HCT116 (cell line): Measurements from ENCODE around the gene PGC. TPM values are rescaled to one million over a fixed set of nuclear protein-coding genes. Genes with fewer than 3 reads are reported as not detected.

Experiments
- ATAC-seq: fragments of 200-7000 bp; cut with Tn5 transposase; 2 replicates; pipeline ENCODE4 v1.9.1; 2020; ENCODE audit warnings: mild to moderate bottlenecking, moderate library complexity
- BruUV-seq: library from RNA; stranded (reverse); fragments of 400-500 nt; replicated peaks from 2 replicates; lab custom pipeline; 2021; lab: Mats Ljungman, UMichigan
- CTCF ChIA-PET: fragments of 300-600 bp; sonication (Branson Sonifier 250); formaldehyde crosslinking; loops from one replicate; lab custom pipeline; 2021; ENCODE audit warnings: antibody characterized with exemption; lab: Charles Lee
- POLR2A ChIA-PET: fragments of 300-600, 350-600 bp; sonication (Branson Sonifier 250); formaldehyde crosslinking; loops from one replicate; lab custom pipeline; 2021; ENCODE audit warnings: antibody characterized with exemption; lab: Charles Lee
- RAD21 ChIA-PET, 2 experiments: fragments of 300-600 bp; sonication (Branson Sonifier 250); formaldehyde crosslinking; loops; one replicate each; lab custom pipeline; 2023; ENCODE audit warnings: low total read pairs in 2 of 2; ENCODE audit not compliant: uncharacterized antibody in 2 of 2, unreplicated experiment in 2 of 2, low non-redundant PET in 1 of 2; lab: Charles Lee
- DNase-seq: peaks from one replicate; pipeline ENCODE4 v3.0.0-alpha.2; 2010; ENCODE audit warnings: low read depth, low spot score
- H2AFZ ChIP-seq: fragments of 200-600 bp; shearing (Covaris generic), sonication (generic); 2 replicates; pipeline ENCODE4 v1.6.1; 2017; ENCODE audit warnings: low read depth, mixed run types, mixed read lengths, antibody characterized with exemption, low read length; ENCODE audit not compliant: poor library complexity, severe bottlenecking
- H3K27ac ChIP-seq: 2 replicates; pipeline ENCODE4 v1.5.1; 2012; ENCODE audit warnings: low read depth, low read length
- H3K27me3 ChIP-seq: fragments of 200-600 bp; sonication (generic); 2 replicates; pipeline ENCODE4 v1.6.1; 2016; ENCODE audit warnings: mixed run types, low read length, mixed read lengths; ENCODE audit not compliant: insufficient read depth
- H3K36me3 ChIP-seq, 2 experiments: fragments of 200-500 bp in 1 of 2; fragments of 200-600 bp in 1 of 2; sonication (Bioruptor generic) in 1 of 2; sonication (generic) in 1 of 2; 2 replicates each; pipeline versions ENCODE4 v1.5.1 to v1.6.1; 2014 to 2016; ENCODE audit warnings: low read length in 2 of 2, inconsistent platforms in 1 of 2, mixed read lengths in 1 of 2, mixed run types in 1 of 2; ENCODE audit not compliant: insufficient read depth in 2 of 2, control insufficient read depth in 1 of 2
- H3K4me1 ChIP-seq, 2 experiments: fragments of 200-600 bp in 1 of 2; sonication (generic) in 1 of 2; 2 replicates each; pipeline versions ENCODE4 v1.5.1 to v1.6.1; 2012 to 2017; ENCODE audit warnings: low read length in 2 of 2, inconsistent platforms in 1 of 2, mild to moderate bottlenecking in 1 of 2, mixed read lengths in 1 of 2, mixed run types in 1 of 2, moderate library complexity in 1 of 2; ENCODE audit not compliant: insufficient read depth in 2 of 2, control insufficient read depth in 1 of 2
- H3K4me2 ChIP-seq: fragments of 200-600 bp; sonication (generic); 2 replicates; pipeline ENCODE4 v1.6.1; 2017; ENCODE audit warnings: mixed run types, low read length, mixed read lengths
- H3K4me3 ChIP-seq, 2 experiments: fragments of 200-600 bp in 1 of 2; sonication (generic) in 1 of 2; replicated peaks in 1 of 2; 2 replicates each; pipeline ENCODE4 v1.5.1; 2011 to 2016; ENCODE audit warnings: low read length in 2 of 2, control low read depth in 1 of 2, low read depth in 1 of 2, mild to moderate bottlenecking in 1 of 2, mixed read lengths in 1 of 2, mixed run types in 1 of 2
- H3K79me2 ChIP-seq: fragments of 200-600 bp; sonication (generic); 2 replicates; pipeline ENCODE4 v1.6.1; 2017; ENCODE audit warnings: mild to moderate bottlenecking, mixed run types, low read length, moderate library complexity, mixed read lengths; ENCODE audit not compliant: insufficient read depth
- H3K9ac ChIP-seq: fragments of 200-600 bp; sonication (generic); 2 replicates; pipeline ENCODE4 v1.6.1; 2016; ENCODE audit warnings: low read length, mixed read lengths
- H3K9me2 ChIP-seq: fragments of 200-600 bp; sonication (generic), shearing (Covaris generic); 2 replicates; pipeline ENCODE4 v1.6.1; 2017; ENCODE audit warnings: mixed run types, mild to moderate bottlenecking, moderate library complexity; ENCODE audit not compliant: insufficient read depth
- H3K9me3 ChIP-seq, 2 experiments: fragments of 200-500 bp in 1 of 2; fragments of 200-600 bp in 1 of 2; sonication (Bioruptor generic) in 1 of 2; sonication (generic) in 1 of 2; 2 replicates each; pipeline ENCODE4 v1.6.1; 2014 to 2017; ENCODE audit warnings: low read length in 2 of 2, mixed read lengths in 2 of 2, inconsistent platforms in 1 of 2, low read depth in 1 of 2, mild to moderate bottlenecking in 1 of 2, mixed run types in 1 of 2, moderate library complexity in 1 of 2; ENCODE audit not compliant: control insufficient read depth in 1 of 2, insufficient read depth in 1 of 2
- H4K20me1 ChIP-seq: fragments of 200-600 bp; sonication (generic), shearing (Covaris generic); 2 replicates; pipeline ENCODE4 v1.6.1; 2017; ENCODE audit warnings: mixed run types, mild to moderate bottlenecking, moderate library complexity; ENCODE audit not compliant: insufficient read depth
- CBX3 ChIP-seq: IDR thresholded peaks from 2 replicates; pipeline ENCODE4 v1.6.1; 2012; ENCODE audit warnings: low read depth
- CEBPB ChIP-seq: IDR thresholded peaks from 2 replicates; pipeline ENCODE4 v1.6.1; 2012; ENCODE audit warnings: low read depth
- ELF1 ChIP-seq: IDR thresholded peaks from 2 replicates; pipeline ENCODE4 v1.6.1; 2012; ENCODE audit warnings: low read depth, borderline replicate concordance
- EZH2phosphoT487 ChIP-seq: fragments of 200-600 bp; IDR thresholded peaks from 2 replicates; pipeline ENCODE4 v1.6.1; 2018; ENCODE audit warnings: antibody characterized with exemption, borderline replicate concordance
- MAX ChIP-seq: IDR thresholded peaks from 2 replicates; pipeline ENCODE4 v1.6.1; 2012
- POLR2A ChIP-seq: IDR thresholded peaks from 2 replicates; pipeline ENCODE4 v1.7.0; 2011; ENCODE audit warnings: borderline replicate concordance; ENCODE audit not compliant: insufficient read depth, insufficient read length; ENCODE audit errors: extremely low read depth
- SP1 ChIP-seq: IDR thresholded peaks from 2 replicates; pipeline ENCODE4 v1.6.1; 2012; ENCODE audit warnings: low read depth
- SRF ChIP-seq: IDR thresholded peaks from 2 replicates; pipeline ENCODE4 v1.6.1; 2012; ENCODE audit warnings: low read depth
- YY1 ChIP-seq: IDR thresholded peaks from 2 replicates; pipeline ENCODE4 v1.6.1; 2011; ENCODE audit warnings: low read length, low read depth, moderate library complexity, mild to moderate bottlenecking; ENCODE audit not compliant: insufficient replicate concordance; ENCODE audit errors: extremely low read depth
- intact Hi-C: fragments of 100-400 bp; cut with micrococcal nuclease; formaldehyde crosslinking; loops from 2 replicates; pipeline ENCODE4 v1.10.0; 2022
- total RNA-seq: library from RNA; stranded (reverse); gene quantifications from one replicate; pipeline ENCODE4 v1.2.1, GENCODE V29; 2021; ENCODE audit not compliant: unreplicated experiment
- TF ChIP-seq, protein P1 (sequence below), 3 experiments: fragments of 200-600 bp in 1 of 3; sonication (generic) in 1 of 3; IDR thresholded peaks in 2 of 3; conservative IDR thresholded peaks in 1 of 3; 2 replicates each; pipeline ENCODE4 v1.5.1; 2012 to 2017; ENCODE audit warnings: low read depth in 2 of 3, low read length in 2 of 3, antibody characterized with exemption in 1 of 3, borderline replicate concordance in 1 of 3, control low read depth in 1 of 3, mild to moderate bottlenecking in 1 of 3, mixed read lengths in 1 of 3, mixed run types in 1 of 3, moderate library complexity in 1 of 3; ENCODE audit not compliant: insufficient read depth in 1 of 3

The PGC gene
- total RNA-seq, 1 experiment from 2014 or later = 1.2 TPM

DNA sequence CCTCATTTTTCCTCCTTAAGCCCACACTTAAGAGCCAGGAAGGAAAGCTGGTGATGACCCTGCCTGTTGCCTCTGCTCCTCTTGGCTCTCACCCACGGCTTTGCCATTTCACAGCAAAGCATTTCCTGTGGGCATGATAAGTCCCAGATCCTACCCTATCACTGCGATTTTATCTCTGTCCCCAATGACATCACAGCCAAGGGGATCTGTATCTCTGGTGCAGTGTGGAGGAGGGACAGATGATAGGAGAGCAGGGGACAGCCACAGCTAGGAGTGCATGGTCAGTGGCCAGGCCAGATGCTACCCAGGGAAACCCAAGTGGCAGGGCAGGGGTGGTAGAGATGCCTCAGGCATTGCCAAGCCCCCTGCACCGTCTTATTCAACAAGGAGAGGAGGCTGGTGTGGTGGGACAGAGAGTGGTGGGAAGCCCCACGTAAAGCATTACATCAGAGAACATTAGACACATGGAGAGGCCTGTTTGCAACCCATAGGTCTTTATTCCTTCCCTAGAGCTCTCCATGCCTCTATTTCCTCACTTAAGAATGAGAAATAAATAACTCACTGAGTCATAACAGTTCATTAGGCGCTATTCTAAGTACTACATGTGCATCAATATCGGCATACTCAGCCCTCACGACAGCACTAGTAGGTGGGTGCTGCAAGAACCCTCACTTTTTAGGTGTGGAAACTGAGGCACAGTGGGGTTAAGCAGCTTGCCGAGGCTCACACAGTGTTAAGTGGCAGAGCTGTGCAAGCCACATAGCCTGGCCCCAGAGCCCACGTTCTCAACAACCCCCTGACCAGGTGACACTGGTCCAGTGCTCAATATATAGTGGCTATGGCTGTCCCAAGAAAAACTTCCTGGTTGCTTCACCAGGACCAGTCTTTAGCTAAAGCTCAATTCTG lies 16.4 kb downstream of the PGC start:
- intact Hi-C loops = no loop called here
- Histone ChIP-seq H3K4me1 (peaks cover 11 to 20% of the 10 kb centered on the region in 2 experiments), H3K36me3 (no peaks in the 10 kb centered on the region), H4K20me1 (no peaks in the 10 kb centered on the region), H3K9me3 (no peaks in the 10 kb centered on the region), H3K79me2 (no peaks in the 10 kb centered on the region), H3K9me2 (no peaks in the 10 kb centered on the region), H3K4me3 (no peak overlapping the region), H3K4me2 (no peak overlapping the region), H3K9ac (no peak overlapping the region), H2AFZ (no peak overlapping the region), H3K27me3 (no peaks in the 10 kb centered on the region), H3K27ac (no peak overlapping the region)
- ChIA-PET RAD21 (no interaction called here), CTCF (interaction anchor here (1.2 kb wide), 1 partner anchor 25 kb away, joined by 4 read pairs; no protein-coding TSS in a partner anchor), POLR2A (no interaction called here)
- ATAC-seq (no peak), DNase-seq (no peak)
- BruUV-seq = no TSS peak
- TF ChIP-seq SRF (no peak), ELF1 (no peak), CEBPB (no peak), SP1 (no peak), POLR2A (no peak), MAX (no peak), YY1 (no peak), CBX3 (no peak), EZH2phosphoT487 (no peak)
- TF ChIP-seq, protein P1, sequence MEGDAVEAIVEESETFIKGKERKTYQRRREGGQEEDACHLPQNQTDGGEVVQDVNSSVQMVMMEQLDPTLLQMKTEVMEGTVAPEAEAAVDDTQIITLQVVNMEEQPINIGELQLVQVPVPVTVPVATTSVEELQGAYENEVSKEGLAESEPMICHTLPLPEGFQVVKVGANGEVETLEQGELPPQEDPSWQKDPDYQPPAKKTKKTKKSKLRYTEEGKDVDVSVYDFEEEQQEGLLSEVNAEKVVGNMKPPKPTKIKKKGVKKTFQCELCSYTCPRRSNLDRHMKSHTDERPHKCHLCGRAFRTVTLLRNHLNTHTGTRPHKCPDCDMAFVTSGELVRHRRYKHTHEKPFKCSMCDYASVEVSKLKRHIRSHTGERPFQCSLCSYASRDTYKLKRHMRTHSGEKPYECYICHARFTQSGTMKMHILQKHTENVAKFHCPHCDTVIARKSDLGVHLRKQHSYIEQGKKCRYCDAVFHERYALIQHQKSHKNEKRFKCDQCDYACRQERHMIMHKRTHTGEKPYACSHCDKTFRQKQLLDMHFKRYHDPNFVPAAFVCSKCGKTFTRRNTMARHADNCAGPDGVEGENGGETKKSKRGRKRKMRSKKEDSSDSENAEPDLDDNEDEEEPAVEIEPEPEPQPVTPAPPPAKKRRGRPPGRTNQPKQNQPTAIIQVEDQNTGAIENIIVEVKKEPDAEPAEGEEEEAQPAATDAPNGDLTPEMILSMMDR (IDR thresholded peaks at IDR 0.05 in 2 of 3, conservative IDR thresholded peaks at IDR 0.05 in 1 of 3; ENCODE audit: borderline replicate concordance in 1 of 3, insufficient read depth in 1 of 3, low read depth in 2 of 3, low read length in 2 of 3) = no peak
